Muscle of arm (tissue), 12 donors: Measurements from ENCODE around the gene TEAD1. TPM values are rescaled to one million over a fixed set of nuclear protein-coding genes. Genes with fewer than 3 reads are reported as not detected.

Experiments
- DNase-seq: peaks from one replicate; pipeline ENCODE4 v3.0.0-alpha.2; 2013
- polyA plus RNA-seq, 12 donors: library from polyadenylated mRNA; unstranded; fragments of 120-200 nt; gene quantifications; one replicate each; pipeline ENCODE4 v1.2.1, GENCODE V29; 2013; ENCODE audit not compliant: insufficient read length in 12 of 12

TEAD1 gene
- polyA plus RNA-seq, 12 donors = 48.6 to 122 (median 108) TPM

- no peak for DNase-seq
Observed at GRCh38 chr11:12662101-12662689, 12.0 kb upstream of the TEAD1 start.

- no peak for DNase-seq
Observed at GRCh38 chr11:12664385-12664784, 9.8 kb upstream of the TEAD1 start.

- DNase-seq = no peak
Observed at GRCh38 chr11:12666915-12667314, 7.3 kb upstream of the TEAD1 start.

GRCh38 chr11:12667646-12668045 is 6.6 kb upstream of the TEAD1 start:
- DNase-seq = no peak

- DNase-seq = no peak
Observed at GRCh38 chr11:12668166-12668565, 6.1 kb upstream of the TEAD1 start.

GRCh38 chr11:12669930-12670329 is 4.3 kb upstream of the TEAD1 start:
- no peak for DNase-seq

- DNase-seq = no peak
Observed at GRCh38 chr11:12671370-12671769, 2.9 kb upstream of the TEAD1 start.

GRCh38 chr11:12673601-12673923 is 659 bp upstream of the TEAD1 start:
- no peak for DNase-seq

GRCh38 chr11:12674571-12674935 is 332 bp downstream of the TEAD1 start:
- no peak for DNase-seq

- peak; percentile 48 for DNase-seq
Observed at GRCh38 chr11:12674936-12675696, 895 bp downstream of the TEAD1 start.

GRCh38 chr11:12675951-12676711 is 1.9 kb downstream of the TEAD1 start:
- DNase-seq = peak; percentile 46

GRCh38 chr11:12677131-12677530 is 2.9 kb downstream of the TEAD1 start:
- DNase-seq = no peak

- DNase-seq = no peak
Observed at GRCh38 chr11:12678092-12678491, 3.9 kb downstream of the TEAD1 start.

GRCh38 chr11:12678991-12679390 is 4.8 kb downstream of the TEAD1 start:
- no peak for DNase-seq

GRCh38 chr11:12679471-12679870 is 5.2 kb downstream of the TEAD1 start:
- no peak for DNase-seq

- no peak for DNase-seq
Observed at GRCh38 chr11:12680246-12680939, 6.2 kb downstream of the TEAD1 start.

GRCh38 chr11:12680940-12681258 is 6.7 kb downstream of the TEAD1 start:
- DNase-seq = no peak

GRCh38 chr11:12681466-12681865 is 7.2 kb downstream of the TEAD1 start:
- DNase-seq = no peak

GRCh38 chr11:12682288-12682687 is 8.1 kb downstream of the TEAD1 start:
- DNase-seq = no peak

- no peak for DNase-seq
Observed at GRCh38 chr11:12682737-12683500, 8.7 kb downstream of the TEAD1 start.

- no peak for DNase-seq
Observed at GRCh38 chr11:12683874-12684273, 9.7 kb downstream of the TEAD1 start.

- DNase-seq = no peak
Observed at GRCh38 chr11:12684315-12684714, 10.1 kb downstream of the TEAD1 start.
